NCI-H82 treated with DMSO at 0.1 percent for 48 hours (cell line): ENCODE results near the gene MICAL3.
"Not testable (repeated sequence)": the region's sequence is repeated elsewhere in the genome, so short reads cannot be mapped to it uniquely, and the experiment has no call there.

ENCODE experiments used
- DNase-seq: peaks from one replicate; lab custom pipeline; 2025; ENCODE audit not compliant: unreplicated experiment; lab: John Stamatoyannopoulos, UW

The MICAL3 gene

GRCh38 chr22:17772249-17772957 lies 252.0 kb downstream of the MICAL3 start:
- DNase-seq: no peak

- DNase-seq: no peak
Observed at GRCh38 chr22:17770180-17771077, 253.9 kb downstream of the MICAL3 start.

GRCh38 chr22:17769716-17770082 lies 254.7 kb downstream of the MICAL3 start:
- DNase-seq: no peak

GRCh38 chr22:17769013-17769715 lies 255.2 kb downstream of the MICAL3 start:
- no peak for DNase-seq

GRCh38 chr22:17767233-17768065 lies 256.9 kb downstream of the MICAL3 start:
- no peak for DNase-seq

- not testable (repeated sequence) for DNase-seq
Observed at GRCh38 chr22:17764852-17765251, 259.5 kb downstream of the MICAL3 start.

- no peak for DNase-seq
Observed at GRCh38 chr22:17764036-17764435, 260.3 kb downstream of the MICAL3 start.

- not testable (repeated sequence) for DNase-seq
Observed at GRCh38 chr22:17763442-17763841, 260.9 kb downstream of the MICAL3 start.

- no peak for DNase-seq
Observed at GRCh38 chr22:17761138-17761488, 263.2 kb downstream of the MICAL3 start.

- no peak for DNase-seq
Observed at GRCh38 chr22:17754233-17754925, 270.0 kb downstream of the MICAL3 start.

GRCh38 chr22:17753401-17753989 lies 270.9 kb downstream of the MICAL3 start:
- DNase-seq: no peak

GRCh38 chr22:17751596-17751995 lies 272.8 kb downstream of the MICAL3 start:
- no peak for DNase-seq

- no peak for DNase-seq
Observed at GRCh38 chr22:17749605-17750395, 274.6 kb downstream of the MICAL3 start.

- DNase-seq: no peak
Observed at GRCh38 chr22:17748555-17749353, 275.6 kb downstream of the MICAL3 start.

- DNase-seq: no peak
Observed at GRCh38 chr22:17746916-17747315, 277.4 kb downstream of the MICAL3 start.

- no peak for DNase-seq
Observed at GRCh38 chr22:17744430-17744829, 279.9 kb downstream of the MICAL3 start.

GRCh38 chr22:17743661-17744411 lies 280.5 kb downstream of the MICAL3 start:
- no peak for DNase-seq

- DNase-seq: no peak
Observed at GRCh38 chr22:17742527-17742902, 281.8 kb downstream of the MICAL3 start.
